HG03039 (cell line): Measurements from ENCODE around the gene RICTOR.

Experiments used
- ATAC-seq: cut with Tn5 transposase; IDR thresholded peaks from one replicate; pipeline ENCODE4 v1.9.1; 2021; ENCODE audit warnings: mild to moderate bottlenecking, moderate library complexity; ENCODE audit not compliant: unreplicated experiment

The RICTOR gene

DNA sequence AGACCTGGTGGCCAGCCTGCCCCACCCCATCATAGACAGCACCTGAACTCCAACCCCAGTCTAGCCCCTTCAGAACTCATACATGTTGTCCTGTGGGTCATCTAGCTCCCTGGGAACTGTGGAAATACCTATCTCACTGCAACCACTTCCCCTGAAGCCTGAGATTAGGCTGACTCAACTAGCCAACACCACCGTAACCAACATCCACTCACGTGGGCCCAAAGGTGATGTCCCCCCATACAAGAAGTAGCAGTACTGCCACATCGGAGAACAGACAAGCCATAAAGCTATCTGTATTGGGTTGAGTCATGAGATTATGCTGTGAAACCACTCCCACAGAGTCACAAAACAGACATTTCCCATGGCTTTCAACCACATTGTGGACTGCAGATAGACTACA, 181.8 kb downstream of the RICTOR start:
- no peak for ATAC-seq

DNA sequence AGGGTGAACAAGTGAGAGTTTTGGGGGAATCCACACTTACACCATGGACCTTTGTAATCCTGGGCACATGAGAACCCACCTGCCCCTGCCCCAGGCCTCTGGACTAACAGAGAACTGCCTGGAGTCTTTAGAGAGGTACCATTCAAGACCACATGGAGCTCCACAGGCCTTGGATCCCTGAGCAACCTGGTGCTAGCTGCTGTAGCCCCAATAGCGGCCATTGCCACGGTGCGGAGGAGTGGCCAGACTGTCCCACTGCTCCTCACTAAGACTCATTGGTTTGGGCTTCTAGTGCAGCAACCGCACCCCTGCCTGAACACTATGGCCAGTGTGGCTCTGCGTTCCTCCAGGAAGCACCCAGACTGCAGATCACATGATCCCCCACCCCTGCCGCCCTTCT, 182.6 kb downstream of the RICTOR start:
- no peak for ATAC-seq

DNA sequence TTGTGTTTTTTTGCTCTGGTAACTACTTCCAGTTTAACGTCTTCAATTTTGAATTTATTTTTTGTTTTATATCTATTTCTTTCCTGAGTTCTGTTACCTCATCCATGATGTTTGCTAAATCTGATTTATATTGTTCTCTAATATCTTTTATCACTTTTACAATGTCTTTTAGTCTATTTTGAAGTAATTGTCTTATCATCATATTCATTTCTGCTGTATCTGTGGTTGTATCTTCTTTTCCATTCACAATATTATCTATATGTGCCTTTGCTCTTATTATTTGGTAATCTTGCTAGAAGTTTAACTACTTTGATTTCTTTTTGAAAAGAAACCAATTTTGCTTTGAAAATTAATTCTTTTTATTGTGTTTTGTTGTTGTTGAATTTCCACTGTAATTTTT, 184.8 kb downstream of the RICTOR start:
- no peak for ATAC-seq

DNA sequence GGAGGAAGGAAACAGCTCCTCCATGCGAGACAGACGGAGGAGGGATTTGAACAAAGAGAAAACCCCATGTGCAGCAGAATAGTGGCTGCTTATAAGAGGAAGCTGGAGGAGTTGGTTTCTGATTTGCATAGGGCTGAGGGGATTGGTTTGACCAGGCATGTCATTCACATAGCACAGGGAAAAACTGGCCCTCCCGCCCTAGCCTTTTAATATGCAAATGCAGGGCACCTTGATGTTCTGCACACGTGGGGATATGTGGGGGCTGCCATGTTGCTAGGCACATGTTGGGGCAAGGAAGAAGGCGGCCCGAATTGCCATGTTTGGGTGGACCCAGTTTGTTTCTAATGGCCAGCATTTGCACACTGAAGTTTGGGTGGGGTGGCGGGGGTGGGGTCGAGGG, 186.2 kb downstream of the RICTOR start:
- no peak for ATAC-seq
